Measurements from ENCODE around the gene SLC7A10. TPM values are rescaled to one million over a fixed set of nuclear protein-coding genes. Genes with fewer than 3 reads are reported as not detected.

Gene SLC7A10
- total RNA-seq, 1 experiment from 2014 or later = 2.9 TPM

GRCh38 chr19:33269016-33269415, 43.4 kb upstream of the SLC7A10 start:
- no peaks in the 10 kb centered on the region for H3K9me3 ChIP-seq (ENCODE audit: control insufficient read depth, low read depth, low read length)
- WGBS (ENCODE audit: extremely low coverage, insufficient read length, low lambda C conversion rate) = no CpG with 5 or more reads among the region's 10 CpGs
- H3K4me1 Mint-ChIP-seq = peaks cover 12 to 17% of the 10 kb centered on the region in 2 experiments
- H3K9me3 Mint-ChIP-seq = no peaks in the 10 kb centered on the region; a peak in 1 of 5 replicates
- H3K79me1 ChIP-seq (ENCODE audit: insufficient read depth, low read depth, low read length, poor library complexity, severe bottlenecking) = no peaks in the 10 kb centered on the region
- no peak overlapping the region for H2AFZ ChIP-seq (ENCODE audit: low read length)
- H3K4me2 ChIP-seq (ENCODE audit: insufficient read depth, insufficient read length, low read length) = no peak overlapping the region
- H2AK5ac ChIP-seq (ENCODE audit: insufficient read length, low read length) = no peak overlapping the region
- no peaks in the 10 kb centered on the region for H4K20me1 ChIP-seq (ENCODE audit: control insufficient read depth, insufficient read depth, insufficient read length)
- H3K4me3 Mint-ChIP-seq = no peak overlapping the region
- no peak overlapping the region for H3K27ac ChIP-seq (ENCODE audit: insufficient read length, low read depth, low read length)
- no peak for DNase-seq
- H3K4me1 ChIP-seq (ENCODE audit: insufficient read depth, low read length) = no peaks in the 10 kb centered on the region; the same call in 1 of the 2 replicates
- H3K18ac ChIP-seq (ENCODE audit: insufficient read length, low read depth, low read length) = no peak overlapping the region
- peaks cover 1% of the 10 kb centered on the region; the same call in 1 of the 2 replicates for H3K27me3 Mint-ChIP-seq (ENCODE audit: low read depth)
- no peak overlapping the region for H4K91ac ChIP-seq (ENCODE audit: insufficient read length, low read depth, low read length)
- H4K5ac ChIP-seq (ENCODE audit: insufficient read length, low read depth, low read length) = no peak overlapping the region
- H2BK20ac ChIP-seq (ENCODE audit: low read depth, low read length, poor library complexity, severe bottlenecking) = no peak overlapping the region
- no peak overlapping the region for H3K9ac ChIP-seq (ENCODE audit: extremely low read depth, insufficient read length, low read length)
- no peak overlapping the region for H2BK15ac ChIP-seq (ENCODE audit: low read depth, low read length)
- no peak overlapping the region for H2BK5ac ChIP-seq (ENCODE audit: insufficient read length, low read length)
- H3T11ph ChIP-seq (ENCODE audit: low read length) = no peak overlapping the region
- H2BK120ac ChIP-seq (ENCODE audit: low read depth, low read length, poor library complexity, severe bottlenecking) = no peak overlapping the region
- H3K23ac ChIP-seq (ENCODE audit: insufficient read length, low read depth, low read length) = no peak overlapping the region
- H3K79me2 ChIP-seq (ENCODE audit: insufficient read depth, low read length) = no peaks in the 10 kb centered on the region
- no peak for TF ChIP-seq CTCF (conservative IDR thresholded peaks at IDR 0.05)
- H3K27me3 ChIP-seq (ENCODE audit: insufficient read depth, low read length) = no peaks in the 10 kb centered on the region
- no peak overlapping the region for H3K4ac ChIP-seq (ENCODE audit: low read depth, low read length)
- no peaks in the 10 kb centered on the region for H3K23me2 ChIP-seq (ENCODE audit: insufficient read length, low read depth, low read length, poor library complexity, severe bottlenecking)
- H3K27ac Mint-ChIP-seq = no peak overlapping the region
- no peak overlapping the region; the same call in 1 of the 2 replicates for H3K14ac ChIP-seq (ENCODE audit: insufficient read depth, low read length)
- no peak overlapping the region for H4K8ac ChIP-seq (replicated peaks; ENCODE audit: insufficient read length, low read depth, low read length)
- no peak overlapping the region for H3K56ac ChIP-seq (ENCODE audit: insufficient read length, low read depth, low read length)
- H3K36me3 Mint-ChIP-seq (ENCODE audit: insufficient read depth in 1 of 3, low read depth in 3 of 3) = no peaks in the 10 kb centered on the region
- no peak overlapping the region for H2BK12ac ChIP-seq (ENCODE audit: insufficient read length, low read depth, low read length)
